ENCODE results near the gene FAM83C. TPM values are rescaled to one million over a fixed set of nuclear protein-coding genes. Genes with fewer than 3 reads are reported as not detected.

FAM83C gene
- total RNA-seq, 1 donor from 2014 or later = not detected

- intact Hi-C loops (cut with micrococcal nuclease) = no loop called here
Measured at GRCh38 chr20:35284992-35285805, 7.0 kb downstream of the FAM83C start.

GRCh38 chr20:35284267-35284991 lies 7.8 kb downstream of the FAM83C start, which contains the start of gene EIF6:
TSS of gene EIF6 (minus strand) at chr20:35284772. CDS start at chr20:35284487, 285 bp downstream.
- intact Hi-C loops (cut with micrococcal nuclease) = no loop called here

DNA sequence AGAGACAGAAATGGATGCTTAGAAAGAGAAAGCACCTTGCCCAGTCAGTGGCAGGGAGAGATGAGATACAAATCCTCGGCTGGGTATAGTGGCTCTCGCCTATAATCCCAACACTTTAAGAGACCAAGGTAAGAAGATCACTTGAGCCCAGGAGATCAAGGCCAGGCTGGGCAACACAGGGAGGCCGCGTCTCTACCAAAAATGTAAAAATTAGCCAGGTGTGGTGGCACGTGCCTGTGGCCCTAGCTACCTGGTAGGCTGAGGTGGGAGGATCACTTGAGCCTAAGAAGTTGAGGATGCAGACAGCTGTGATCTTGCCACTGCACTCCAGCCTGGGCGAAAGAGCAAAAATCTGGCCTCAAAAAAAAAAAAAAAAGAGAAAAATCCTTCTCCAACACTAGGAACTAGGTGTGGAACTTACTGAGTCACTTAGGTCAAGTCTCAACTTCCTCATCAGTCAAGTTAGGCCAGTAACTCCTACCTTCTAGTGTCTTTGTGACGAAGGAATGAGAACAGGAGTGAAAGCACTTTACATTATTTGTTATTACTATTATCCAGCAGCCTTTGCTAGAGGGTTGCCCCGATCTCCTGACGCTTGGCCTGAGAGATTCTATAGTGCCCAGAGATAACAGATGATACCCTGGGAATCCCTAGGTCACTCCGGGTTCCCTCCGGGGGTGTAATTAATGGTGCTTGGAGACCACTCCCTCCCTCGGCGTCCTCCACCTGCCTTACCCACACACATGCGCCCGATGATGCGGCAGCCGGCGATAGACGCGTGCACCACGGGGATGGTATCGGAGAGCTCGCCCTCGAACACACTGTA lies 8.6 kb downstream of the FAM83C start:
- intact Hi-C loops (cut with micrococcal nuclease) = no loop called here

- intact Hi-C loops (cut with micrococcal nuclease) = no loop called here
Measured at GRCh38 chr20:35281506-35282101, 10.6 kb downstream of the FAM83C start.

DNA sequence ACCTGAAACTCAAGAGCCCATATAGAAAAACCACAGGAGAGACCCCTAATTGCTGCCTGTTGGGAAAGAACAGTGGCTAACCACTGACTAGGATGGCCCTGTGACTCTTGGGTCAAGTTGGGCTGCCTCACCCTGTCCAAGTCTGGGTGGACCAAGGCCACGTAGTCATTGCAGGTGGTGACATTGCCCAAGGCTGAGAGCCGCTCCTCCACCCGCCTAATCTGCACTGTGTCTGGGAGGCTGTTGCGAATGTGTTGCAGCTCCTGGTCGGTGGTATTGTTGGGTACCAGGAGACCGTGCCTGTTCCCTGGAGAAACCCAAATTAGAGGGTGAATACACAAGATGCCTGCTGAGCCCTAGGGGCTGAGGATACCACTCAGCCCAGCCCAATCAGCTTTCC lies 11.7 kb downstream of the FAM83C start:
- intact Hi-C loops (cut with micrococcal nuclease) = no loop called here

GRCh38 chr20:35279533-35280174 lies 12.6 kb downstream of the FAM83C start:
- intact Hi-C loops (cut with micrococcal nuclease) = loop anchor here (5.0 kb wide), 2 partner anchors 133 to 187 kb away; partner anchors contain the start of genes TRPC4AP and UQCC1

DNA sequence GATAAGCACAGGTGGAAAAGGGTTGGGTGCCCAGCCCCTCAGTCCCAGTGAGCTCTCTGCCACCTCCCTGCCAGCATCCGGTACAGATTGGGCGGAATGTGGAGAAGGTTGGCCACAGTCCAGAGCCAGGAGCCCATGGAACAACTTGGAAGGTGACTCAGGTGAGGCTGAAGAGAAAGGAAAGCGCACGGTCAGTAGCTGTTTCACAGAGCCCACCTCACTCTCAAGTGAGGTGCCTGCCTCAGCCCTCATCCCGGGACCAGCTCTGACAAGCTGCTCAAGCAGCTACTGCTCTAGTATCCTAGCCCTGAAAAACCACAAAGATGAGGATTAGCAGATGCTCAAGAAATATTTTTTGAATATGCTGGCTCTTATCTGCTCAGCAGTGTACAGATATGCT lies 13.2 kb downstream of the FAM83C start:
- intact Hi-C loops (cut with micrococcal nuclease) = loop anchor here (5.0 kb wide), 2 partner anchors 133 to 187 kb away; partner anchors contain the start of genes TRPC4AP and UQCC1

- intact Hi-C loops (cut with micrococcal nuclease) = loop anchor here (2.0 to 5.0 kb wide), 3 partner anchors 131 to 185 kb away; partner anchors contain the start of genes EDEM2, TRPC4AP and UQCC1
Measured at GRCh38 chr20:35277531-35278395, 14.5 kb downstream of the FAM83C start, which contains the start of gene MMP24OS. TSS of gene MMP24OS (minus strand) at chr20:35278122. CDS start at chr20:35277929, 193 bp downstream.

GRCh38 chr20:35277127-35277526 lies 15.1 kb downstream of the FAM83C start:
- intact Hi-C loops (cut with micrococcal nuclease) = loop anchor here (2.0 to 5.0 kb wide), 3 partner anchors 130 to 185 kb away; partner anchors contain the start of genes EDEM2, TRPC4AP and UQCC1

- intact Hi-C loops (cut with micrococcal nuclease) = loop anchor here (2.0 to 5.0 kb wide), 3 partner anchors 130 to 184 kb away; partner anchors contain the start of genes EDEM2, TRPC4AP and UQCC1
Measured at GRCh38 chr20:35276408-35276807, 15.8 kb downstream of the FAM83C start.

DNA sequence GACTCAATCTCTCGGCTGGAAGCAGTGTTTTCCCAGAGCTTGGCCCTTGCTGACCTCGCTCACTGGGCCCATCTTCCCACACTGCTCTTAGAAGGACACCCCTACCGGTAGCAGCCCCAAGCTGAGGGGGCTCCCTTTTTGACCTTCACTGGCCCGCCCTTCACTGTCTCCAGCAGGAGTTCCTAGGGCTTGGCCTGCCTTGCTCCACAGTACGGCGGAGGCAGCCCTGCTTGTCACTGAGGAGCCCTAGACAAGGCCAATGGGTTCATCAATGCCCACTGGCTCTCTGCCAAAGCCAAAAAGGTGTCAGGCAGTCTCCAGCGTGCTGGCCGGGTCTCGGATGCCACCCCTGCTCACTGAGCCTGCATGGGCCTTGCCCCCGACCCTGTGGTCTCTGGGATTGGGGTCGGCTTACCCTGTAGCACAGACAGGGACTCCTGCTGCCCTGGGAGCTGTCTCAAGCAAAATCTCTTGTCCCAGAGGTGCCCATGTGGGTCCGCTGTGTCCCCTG lies 16.4 kb downstream of the FAM83C start:
- intact Hi-C loops (cut with micrococcal nuclease) = loop anchor here (2.0 to 5.0 kb wide), 3 partner anchors 129 to 183 kb away; partner anchors contain the start of genes EDEM2, TRPC4AP and UQCC1

DNA sequence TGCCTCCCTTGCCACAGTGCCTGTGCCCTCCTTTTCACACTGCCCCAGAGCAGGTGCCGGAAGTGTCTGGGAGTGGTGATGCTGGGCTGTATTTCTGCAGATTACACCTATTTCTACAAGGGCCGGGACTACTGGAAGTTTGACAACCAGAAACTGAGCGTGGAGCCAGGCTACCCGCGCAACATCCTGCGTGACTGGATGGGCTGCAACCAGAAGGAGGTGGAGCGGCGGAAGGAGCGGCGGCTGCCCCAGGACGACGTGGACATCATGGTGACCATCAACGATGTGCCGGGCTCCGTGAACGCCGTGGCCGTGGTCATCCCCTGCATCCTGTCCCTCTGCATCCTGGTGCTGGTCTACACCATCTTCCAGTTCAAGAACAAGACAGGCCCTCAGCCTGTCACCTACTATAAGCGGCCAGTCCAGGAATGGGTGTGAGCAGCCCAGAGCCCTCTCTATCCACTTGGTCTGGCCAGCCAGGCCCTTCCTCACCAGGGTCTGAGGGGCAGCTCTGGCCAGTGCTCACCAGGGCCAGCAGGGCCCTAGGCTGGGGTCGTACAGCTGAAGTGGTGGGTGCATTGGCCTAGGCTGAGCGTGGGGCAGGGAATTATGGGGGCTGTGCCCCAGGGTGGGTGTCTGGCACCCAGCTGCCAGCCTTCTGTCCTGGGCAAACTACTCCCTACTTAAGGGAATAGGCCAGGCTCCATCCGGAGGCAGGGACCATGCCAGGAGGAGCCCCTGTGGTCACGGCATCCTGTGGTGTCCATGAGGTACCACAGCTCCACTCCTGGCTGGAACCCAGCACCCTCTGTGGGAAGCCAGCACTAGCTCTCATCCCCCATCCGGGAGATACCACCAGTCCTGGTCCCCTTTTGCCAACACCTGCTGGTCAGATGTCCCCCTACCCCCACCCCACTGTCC lies 17.8 kb downstream of the FAM83C start:
- intact Hi-C loops (cut with micrococcal nuclease) = loop anchor here (5.0 kb wide), 2 partner anchors 138 to 182 kb away; partner anchors contain the start of genes TRPC4AP and UQCC1

DNA sequence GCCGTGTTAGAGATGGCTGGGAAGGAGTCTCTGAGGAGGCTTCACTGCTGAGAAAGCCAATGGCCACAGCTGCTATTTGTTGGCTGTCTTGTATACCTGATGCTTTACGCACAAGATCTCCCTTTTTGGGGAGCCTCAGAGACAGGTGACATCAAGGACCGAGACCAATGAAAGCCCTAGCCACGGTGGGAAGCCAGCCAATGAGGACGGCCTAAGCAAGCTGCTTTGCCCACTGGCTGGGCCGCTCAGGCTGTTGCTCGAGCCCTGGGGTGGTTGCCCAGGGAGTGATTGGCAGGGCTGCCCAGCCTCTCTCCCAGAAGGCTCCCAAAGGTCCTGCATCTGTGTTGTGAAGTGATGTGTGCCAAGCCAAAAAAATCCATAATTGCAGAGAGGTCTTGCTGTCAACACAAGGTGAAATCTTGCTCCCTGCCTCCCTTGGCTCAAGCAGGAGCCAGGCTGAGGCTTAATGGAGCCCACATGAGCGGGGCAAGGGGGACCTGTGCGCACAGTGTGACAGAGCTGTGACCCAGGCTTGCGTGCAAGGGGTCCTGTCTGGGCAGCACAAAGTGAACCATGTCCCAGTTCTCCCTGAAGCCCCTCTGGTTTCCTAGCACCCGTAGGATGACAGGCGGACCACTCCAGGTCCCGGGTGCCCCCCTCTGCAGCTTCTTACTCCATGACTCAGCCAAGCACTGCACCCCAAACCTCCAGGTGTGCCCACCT lies 18.6 kb downstream of the FAM83C start:
- intact Hi-C loops (cut with micrococcal nuclease) = no loop called here

GRCh38 chr20:35271904-35272303 lies 20.3 kb downstream of the FAM83C start:
- intact Hi-C loops (cut with micrococcal nuclease) = no loop called here

DNA sequence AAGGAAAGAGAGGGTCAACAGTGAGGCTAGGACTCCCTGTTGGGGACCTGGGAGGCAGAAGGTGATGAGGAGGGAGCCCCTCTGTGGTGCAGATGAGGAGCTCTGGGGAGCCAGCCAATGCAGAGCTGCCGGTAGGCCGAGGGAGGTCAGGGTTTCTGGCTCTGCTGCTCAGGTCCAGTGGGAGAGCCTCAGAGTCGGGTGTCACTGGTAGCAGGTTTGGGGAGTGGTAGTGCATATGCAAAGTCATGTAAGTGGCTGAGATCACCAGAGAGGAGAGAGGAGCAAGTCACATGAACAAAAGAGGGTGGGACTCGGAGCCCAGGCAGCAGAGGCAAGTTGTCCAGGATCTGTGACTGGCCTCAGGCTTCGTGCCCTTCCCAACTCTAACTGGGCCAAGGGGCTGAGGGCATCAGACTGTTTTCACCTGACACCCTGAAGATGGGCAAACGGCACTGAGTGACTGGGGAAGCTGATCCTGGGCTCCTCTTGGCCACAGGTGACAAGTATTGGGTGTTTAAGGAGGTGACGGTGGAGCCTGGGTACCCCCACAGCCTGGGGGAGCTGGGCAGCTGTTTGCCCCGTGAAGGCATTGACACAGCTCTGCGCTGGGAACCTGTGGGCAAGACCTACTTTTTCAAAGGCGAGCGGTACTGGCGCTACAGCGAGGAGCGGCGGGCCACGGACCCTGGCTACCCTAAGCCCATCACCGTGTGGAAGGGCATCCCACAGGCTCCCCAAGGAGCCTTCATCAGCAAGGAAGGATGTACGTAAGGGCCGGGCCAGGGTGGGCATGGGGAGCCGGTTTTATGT lies 20.9 kb downstream of the FAM83C start:
- intact Hi-C loops (cut with micrococcal nuclease) = no loop called here
